Measurements from ENCODE around the gene AKAP8. TPM values are rescaled to one million over a fixed set of nuclear protein-coding genes. Genes with fewer than 3 reads are reported as not detected.

AKAP8 gene
- total RNA-seq, 1 donor from 2014 or later: 28.9 TPM

GRCh38 chr19:15400521-15401396, 21.2 kb upstream of the AKAP8 start:
- DNase-seq: peak; percentile 47
- Mint-ChIP-seq H3K27me3 (ENCODE audit: unreplicated experiment) (peaks cover 22% of the 10 kb centered on the region), H3K27ac (ENCODE audit: unreplicated experiment) (peak overlapping the region; percentile 38), H3K9me3 (ENCODE audit: unreplicated experiment) (peaks cover 24% of the 10 kb centered on the region), H3K4me1 (ENCODE audit: low read depth, unreplicated experiment) (peaks cover 43% of the 10 kb centered on the region), H3K4me3 (ENCODE audit: unreplicated experiment) (no peak overlapping the region), H3K36me3 (ENCODE audit: unreplicated experiment) (peaks cover 17% of the 10 kb centered on the region)
- TF ChIP-seq CTCF (IDR thresholded peaks at IDR 0.05; ENCODE audit: partially characterized antibody, unreplicated experiment): no peak

DNA sequence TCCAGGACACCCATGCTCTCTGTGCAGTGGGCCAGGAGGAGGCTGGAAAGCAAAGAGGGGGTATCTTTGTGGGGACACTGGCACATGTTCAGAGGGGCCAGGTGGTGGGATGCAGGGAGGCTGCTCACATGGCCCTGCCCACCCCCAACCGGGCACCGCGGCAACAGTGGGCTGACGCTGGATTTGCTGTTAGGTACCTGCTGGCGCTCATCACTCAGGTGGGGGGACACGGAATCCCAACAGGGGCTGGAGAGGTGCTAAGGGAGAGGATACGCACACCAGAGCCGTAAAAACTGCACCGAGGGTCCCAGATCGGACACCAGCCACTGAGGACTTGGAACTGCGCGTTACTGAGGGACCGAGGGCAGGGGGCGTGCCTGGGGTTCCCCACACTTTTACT, 20.0 kb upstream of the AKAP8 start:
- Mint-ChIP-seq H3K9me3 (ENCODE audit: unreplicated experiment) (peaks cover 24% of the 10 kb centered on the region), H3K27me3 (ENCODE audit: unreplicated experiment) (peaks cover 22% of the 10 kb centered on the region), H3K4me1 (ENCODE audit: low read depth, unreplicated experiment) (peaks cover 38% of the 10 kb centered on the region), H3K27ac (ENCODE audit: unreplicated experiment) (peak overlapping the region; percentile 68), H3K36me3 (ENCODE audit: unreplicated experiment) (peaks cover 17% of the 10 kb centered on the region), H3K4me3 (ENCODE audit: unreplicated experiment) (no peak overlapping the region)
- no peak for DNase-seq
- TF ChIP-seq CTCF (IDR thresholded peaks at IDR 0.05; ENCODE audit: partially characterized antibody, unreplicated experiment): no peak

DNA sequence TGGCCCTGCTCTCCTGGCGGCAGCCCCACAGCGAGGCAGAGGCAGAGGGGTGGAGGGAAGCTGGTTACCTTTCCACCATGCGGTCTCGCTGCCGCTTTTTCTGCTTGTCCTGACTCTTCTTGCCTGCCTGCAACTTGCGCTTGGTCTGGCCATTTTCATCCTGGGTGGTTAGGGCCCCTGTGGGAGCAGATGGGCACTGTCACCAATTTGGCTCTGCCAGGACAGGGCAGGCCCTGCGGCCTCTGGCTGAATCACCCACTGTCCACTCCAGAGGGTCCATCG, 19.6 kb upstream of the AKAP8 start:
- Mint-ChIP-seq H3K27ac (ENCODE audit: unreplicated experiment) (no peak overlapping the region), H3K27me3 (ENCODE audit: unreplicated experiment) (peaks cover 22% of the 10 kb centered on the region), H3K4me1 (ENCODE audit: low read depth, unreplicated experiment) (peaks cover 34% of the 10 kb centered on the region), H3K4me3 (ENCODE audit: unreplicated experiment) (no peak overlapping the region), H3K9me3 (ENCODE audit: unreplicated experiment) (peaks cover 24% of the 10 kb centered on the region), H3K36me3 (ENCODE audit: unreplicated experiment) (peaks cover 17% of the 10 kb centered on the region)
- no peak for DNase-seq
- TF ChIP-seq CTCF (IDR thresholded peaks at IDR 0.05; ENCODE audit: partially characterized antibody, unreplicated experiment): no peak

- Mint-ChIP-seq H3K27me3 (ENCODE audit: unreplicated experiment) (peaks cover 22% of the 10 kb centered on the region), H3K4me1 (ENCODE audit: low read depth, unreplicated experiment) (peaks cover 30% of the 10 kb centered on the region), H3K36me3 (ENCODE audit: unreplicated experiment) (peaks cover 17% of the 10 kb centered on the region), H3K27ac (ENCODE audit: unreplicated experiment) (no peak overlapping the region), H3K4me3 (ENCODE audit: unreplicated experiment) (no peak overlapping the region), H3K9me3 (ENCODE audit: unreplicated experiment) (peaks cover 24% of the 10 kb centered on the region)
- no peak for DNase-seq
- TF ChIP-seq CTCF (IDR thresholded peaks at IDR 0.05; ENCODE audit: partially characterized antibody, unreplicated experiment): no peak
These were observed 19.1 kb upstream of the AKAP8 start for GRCh38 chr19:15398501-15399233.

DNA sequence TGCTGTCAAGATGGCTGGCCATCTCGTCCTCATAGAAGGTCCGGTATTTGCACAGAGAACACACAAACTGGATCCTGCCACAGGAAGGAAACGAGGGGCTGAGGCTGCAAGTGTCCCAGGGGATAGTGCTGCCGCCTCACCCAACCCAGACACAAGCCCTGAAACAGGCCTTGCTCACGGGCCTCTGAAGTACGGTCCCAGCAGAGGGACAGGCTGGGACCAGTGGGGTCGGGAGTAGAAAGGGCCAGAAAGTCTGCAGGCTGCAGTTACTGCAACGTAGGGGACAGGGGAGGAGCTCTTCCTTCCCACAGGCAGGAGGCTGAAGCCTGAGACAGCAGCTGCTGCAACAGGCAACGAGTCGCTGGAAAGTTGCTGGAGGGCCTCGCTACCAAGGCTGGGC, 18.2 kb upstream of the AKAP8 start:
- Mint-ChIP-seq H3K27ac (ENCODE audit: unreplicated experiment) (peak overlapping the region; percentile 25), H3K9me3 (ENCODE audit: unreplicated experiment) (peaks cover 19% of the 10 kb centered on the region), H3K36me3 (ENCODE audit: unreplicated experiment) (peaks cover 17% of the 10 kb centered on the region), H3K4me1 (ENCODE audit: low read depth, unreplicated experiment) (peaks cover 22% of the 10 kb centered on the region), H3K4me3 (ENCODE audit: unreplicated experiment) (no peak overlapping the region), H3K27me3 (ENCODE audit: unreplicated experiment) (peaks cover 21% of the 10 kb centered on the region)
- no peak for DNase-seq
- TF ChIP-seq CTCF (IDR thresholded peaks at IDR 0.05; ENCODE audit: partially characterized antibody, unreplicated experiment): no peak
